ENCODE data around the gene CNTN1. TPM values are rescaled to one million over a fixed set of nuclear protein-coding genes. Genes with fewer than 3 reads are reported as not detected.

The CNTN1 gene
- total and polyA plus RNA-seq, 2 of the 4 experiments (the other 2 are of a cell fraction), result 0.10 to 0.18 TPM

DNA sequence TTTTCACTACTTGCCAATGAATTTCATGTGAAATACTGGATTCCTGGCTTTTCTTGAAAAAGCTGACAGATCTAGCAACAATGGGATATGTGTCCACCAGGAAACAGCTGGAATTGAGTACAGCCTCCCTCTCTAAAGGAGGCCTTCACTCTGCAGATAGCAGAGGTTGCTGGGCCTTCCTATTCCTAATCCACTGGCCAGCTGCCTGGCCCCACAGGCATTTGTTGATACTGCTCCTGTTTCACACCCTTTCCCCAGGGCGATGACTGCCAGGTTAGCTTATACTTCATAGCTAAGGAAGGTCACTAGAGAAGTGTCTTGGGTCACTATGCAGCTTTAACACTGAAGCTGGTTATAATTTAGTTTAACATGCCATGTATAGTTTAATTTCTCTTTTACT, 408.3 kb downstream of the CNTN1 start:
- TF ChIP-seq NFE2L2 (IDR thresholded peaks at IDR 0.05; ENCODE audit: low read depth, low read length) (no peak), CHD1 (IDR thresholded peaks at IDR 0.05; ENCODE audit: low read depth, low read length) (no peak), SMC3 (IDR thresholded peaks at IDR 0.05; ENCODE audit: low read depth, low read length) (no peak), RFX5 (IDR thresholded peaks at IDR 0.05; ENCODE audit: low read depth, low read length) (no peak), RCOR1 (IDR thresholded peaks at IDR 0.05; ENCODE audit: insufficient replicate concordance, low read length) (no peak), MAFK (IDR thresholded peaks at IDR 0.05; ENCODE audit: low read depth, low read length) (no peak), FOS (IDR thresholded peaks at IDR 0.05; ENCODE audit: low read depth, low read length) (no peak), BHLHE40 (IDR thresholded peaks at IDR 0.05; ENCODE audit: low read depth, low read length) (no peak), POLR2A (IDR thresholded peaks at IDR 0.05; ENCODE audit: low read depth, low read length) (no peak), RAD21 (IDR thresholded peaks at IDR 0.05; ENCODE audit: low read length) (no peak), MAZ (IDR thresholded peaks at IDR 0.05; ENCODE audit: borderline replicate concordance, low read depth, low read length) (no peak), MXI1 (IDR thresholded peaks at IDR 0.05; ENCODE audit: borderline replicate concordance, low read depth, low read length) (no peak), CEBPB (IDR thresholded peaks at IDR 0.05; ENCODE audit: low read depth, low read length) (no peak)
- TF ChIP-seq, protein P1, sequence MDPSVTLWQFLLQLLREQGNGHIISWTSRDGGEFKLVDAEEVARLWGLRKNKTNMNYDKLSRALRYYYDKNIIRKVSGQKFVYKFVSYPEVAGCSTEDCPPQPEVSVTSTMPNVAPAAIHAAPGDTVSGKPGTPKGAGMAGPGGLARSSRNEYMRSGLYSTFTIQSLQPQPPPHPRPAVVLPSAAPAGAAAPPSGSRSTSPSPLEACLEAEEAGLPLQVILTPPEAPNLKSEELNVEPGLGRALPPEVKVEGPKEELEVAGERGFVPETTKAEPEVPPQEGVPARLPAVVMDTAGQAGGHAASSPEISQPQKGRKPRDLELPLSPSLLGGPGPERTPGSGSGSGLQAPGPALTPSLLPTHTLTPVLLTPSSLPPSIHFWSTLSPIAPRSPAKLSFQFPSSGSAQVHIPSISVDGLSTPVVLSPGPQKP (IDR thresholded peaks at IDR 0.05; ENCODE audit: borderline replicate concordance, low read depth, low read length), result no peak
- TF ChIP-seq, protein P2, sequence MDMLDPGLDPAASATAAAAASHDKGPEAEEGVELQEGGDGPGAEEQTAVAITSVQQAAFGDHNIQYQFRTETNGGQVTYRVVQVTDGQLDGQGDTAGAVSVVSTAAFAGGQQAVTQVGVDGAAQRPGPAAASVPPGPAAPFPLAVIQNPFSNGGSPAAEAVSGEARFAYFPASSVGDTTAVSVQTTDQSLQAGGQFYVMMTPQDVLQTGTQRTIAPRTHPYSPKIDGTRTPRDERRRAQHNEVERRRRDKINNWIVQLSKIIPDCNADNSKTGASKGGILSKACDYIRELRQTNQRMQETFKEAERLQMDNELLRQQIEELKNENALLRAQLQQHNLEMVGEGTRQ (IDR thresholded peaks at IDR 0.05; ENCODE audit: low read depth, low read length), result no peak
- TF ChIP-seq, protein P3, sequence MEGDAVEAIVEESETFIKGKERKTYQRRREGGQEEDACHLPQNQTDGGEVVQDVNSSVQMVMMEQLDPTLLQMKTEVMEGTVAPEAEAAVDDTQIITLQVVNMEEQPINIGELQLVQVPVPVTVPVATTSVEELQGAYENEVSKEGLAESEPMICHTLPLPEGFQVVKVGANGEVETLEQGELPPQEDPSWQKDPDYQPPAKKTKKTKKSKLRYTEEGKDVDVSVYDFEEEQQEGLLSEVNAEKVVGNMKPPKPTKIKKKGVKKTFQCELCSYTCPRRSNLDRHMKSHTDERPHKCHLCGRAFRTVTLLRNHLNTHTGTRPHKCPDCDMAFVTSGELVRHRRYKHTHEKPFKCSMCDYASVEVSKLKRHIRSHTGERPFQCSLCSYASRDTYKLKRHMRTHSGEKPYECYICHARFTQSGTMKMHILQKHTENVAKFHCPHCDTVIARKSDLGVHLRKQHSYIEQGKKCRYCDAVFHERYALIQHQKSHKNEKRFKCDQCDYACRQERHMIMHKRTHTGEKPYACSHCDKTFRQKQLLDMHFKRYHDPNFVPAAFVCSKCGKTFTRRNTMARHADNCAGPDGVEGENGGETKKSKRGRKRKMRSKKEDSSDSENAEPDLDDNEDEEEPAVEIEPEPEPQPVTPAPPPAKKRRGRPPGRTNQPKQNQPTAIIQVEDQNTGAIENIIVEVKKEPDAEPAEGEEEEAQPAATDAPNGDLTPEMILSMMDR (conservative IDR thresholded peaks at IDR 0.05; ENCODE audit: low read depth, low read length), result no peak
- no peaks in the 10 kb centered on the region; the same call in 1 of the 2 replicates for H3K27me3 ChIP-seq (ENCODE audit: control insufficient read depth, insufficient read depth, low read length)
- H2AFZ ChIP-seq (replicated peaks; ENCODE audit: low read length, poor library complexity), result no peak overlapping the region
- ATAC-seq (ENCODE audit: low read depth) (no peak), DNase-seq (no peak)
- no peak overlapping the region for H2BK20ac ChIP-seq (ENCODE audit: low read depth, low read length)
- H3K18ac ChIP-seq (ENCODE audit: low read depth, low read length), result no peak overlapping the region
- H3K4me1 ChIP-seq (ENCODE audit: control insufficient read depth, insufficient read depth, low read length), result no peaks in the 10 kb centered on the region
- H3K23ac ChIP-seq (ENCODE audit: low read depth, low read length), result no peak overlapping the region
- H2BK15ac ChIP-seq (ENCODE audit: low read depth, low read length), result no peak overlapping the region
- no peak overlapping the region for H2AK5ac ChIP-seq (ENCODE audit: low read depth, low read length)
- dilution Hi-C loops (cut with HindIII; ENCODE audit: low sequenced_read_pairs, unreplicated experiment) (no loop called here), intact Hi-C loops (cut with micrococcal nuclease) (no loop called here), in situ Hi-C loops (cut with MboI; ENCODE audit: low sequenced_read_pairs) (no loop called here)
- no peak overlapping the region for H4K5ac ChIP-seq (ENCODE audit: low read depth, low read length)
- POLR2A ChIA-PET (ENCODE audit: unreplicated experiment), result no interaction called here
- no peak overlapping the region for H4K91ac ChIP-seq (ENCODE audit: insufficient read depth, low read depth, low read length)
- no peak overlapping the region for H3K4ac ChIP-seq (ENCODE audit: low read depth, low read length)
- H3K9me1 ChIP-seq (ENCODE audit: insufficient read depth, low read length), result no peaks in the 10 kb centered on the region
- no peak overlapping the region for H3K4me2 ChIP-seq (ENCODE audit: low read depth, low read length)
- no peak overlapping the region for H3K56ac ChIP-seq (ENCODE audit: extremely low read depth, insufficient read depth, low read length)
- no peak overlapping the region for H2AK9ac ChIP-seq (replicated peaks; ENCODE audit: low read depth, low read length, poor library complexity)
- H3K4me3 ChIP-seq (ENCODE audit: insufficient read depth, low read depth, low read length), result no peak overlapping the region
- WGBS, 2 experiments (ENCODE audit: extremely low coverage in 2 of 2, insufficient read length in 1 of 2), result no CpG with 5 or more reads among the region's 1 CpG
- no peaks in the 10 kb centered on the region for H4K20me1 ChIP-seq (ENCODE audit: insufficient read depth, low read length)
- H3K36me3 ChIP-seq (ENCODE audit: control insufficient read depth, insufficient read depth, low read length), result no peaks in the 10 kb centered on the region
- no TSS peak for BruUV-seq (replicated peaks)
- no peak overlapping the region for H2BK5ac ChIP-seq (ENCODE audit: low read depth, low read length, poor library complexity, severe bottlenecking)
- no peak overlapping the region for H3K27ac ChIP-seq (ENCODE audit: insufficient read depth, low read length)
- CTCF ChIA-PET, result no interaction called here
- H3K14ac ChIP-seq (replicated peaks; ENCODE audit: low read depth, low read length), result no peak overlapping the region
- no peak overlapping the region for H2BK120ac ChIP-seq (ENCODE audit: low read depth, low read length)
- no peak overlapping the region for H3K9ac ChIP-seq (ENCODE audit: low read depth, low read length)
- no peaks in the 10 kb centered on the region for H3K9me3 ChIP-seq (ENCODE audit: control insufficient read depth, insufficient read depth, low read length)
- H4K8ac ChIP-seq (ENCODE audit: low read depth in 2 of 2, low read length in 2 of 2), result no peak overlapping the region
- no peaks in the 10 kb centered on the region for H3K79me1 ChIP-seq (ENCODE audit: low read depth in 1 of 2, low read length in 2 of 2)

All from IMR-90 (cell line).